Measurements from ENCODE around the gene IGFBP7.

Gene IGFBP7, protein sequence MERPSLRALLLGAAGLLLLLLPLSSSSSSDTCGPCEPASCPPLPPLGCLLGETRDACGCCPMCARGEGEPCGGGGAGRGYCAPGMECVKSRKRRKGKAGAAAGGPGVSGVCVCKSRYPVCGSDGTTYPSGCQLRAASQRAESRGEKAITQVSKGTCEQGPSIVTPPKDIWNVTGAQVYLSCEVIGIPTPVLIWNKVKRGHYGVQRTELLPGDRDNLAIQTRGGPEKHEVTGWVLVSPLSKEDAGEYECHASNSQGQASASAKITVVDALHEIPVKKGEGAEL

DNA sequence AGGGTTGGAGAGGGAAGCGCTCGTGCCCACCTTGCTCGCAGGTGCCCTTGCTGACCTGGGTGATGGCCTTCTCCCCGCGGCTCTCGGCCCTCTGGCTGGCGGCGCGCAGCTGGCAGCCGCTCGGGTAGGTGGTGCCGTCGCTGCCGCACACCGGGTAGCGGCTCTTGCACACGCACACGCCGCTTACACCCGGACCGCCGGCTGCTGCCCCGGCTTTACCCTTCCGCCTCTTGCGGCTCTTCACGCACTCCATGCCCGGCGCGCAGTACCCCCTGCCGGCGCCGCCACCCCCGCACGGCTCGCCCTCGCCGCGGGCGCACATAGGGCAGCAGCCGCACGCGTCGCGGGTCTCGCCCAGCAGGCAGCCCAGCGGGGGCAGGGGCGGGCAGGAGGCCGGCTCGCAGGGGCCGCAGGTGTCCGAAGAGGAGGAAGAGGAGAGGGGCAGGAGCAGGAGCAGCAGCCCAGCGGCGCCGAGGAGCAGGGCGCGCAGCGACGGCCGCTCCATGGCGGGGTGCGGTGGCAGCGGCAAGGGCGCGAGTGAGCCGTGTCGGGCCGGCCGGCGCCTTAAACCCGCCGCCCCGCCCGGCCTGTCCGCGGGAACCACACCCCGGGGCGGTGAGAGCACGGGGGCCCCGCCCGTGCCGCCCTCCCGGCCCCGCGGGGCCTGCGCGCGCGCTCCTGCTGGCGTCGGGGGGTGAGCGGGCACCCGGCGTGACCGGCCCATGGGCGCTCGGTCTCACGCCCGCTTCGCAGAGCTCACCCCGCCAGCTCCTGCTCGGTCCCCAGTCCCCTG, at the start of gene IGFBP7:
IGFBP7 (minus strand) TSS at position 539 of the 793 bp plus-strand sequence; CDS start at position 505, 34 bp downstream.
- no peak for DNase-seq (ENCODE audit: low read depth in 2 of 2)

GRCh38 chr4:57159866-57160265, 49.7 kb upstream of the IGFBP7 start:
- DNase-seq (ENCODE audit: low read depth in 2 of 2): no peak

DNA sequence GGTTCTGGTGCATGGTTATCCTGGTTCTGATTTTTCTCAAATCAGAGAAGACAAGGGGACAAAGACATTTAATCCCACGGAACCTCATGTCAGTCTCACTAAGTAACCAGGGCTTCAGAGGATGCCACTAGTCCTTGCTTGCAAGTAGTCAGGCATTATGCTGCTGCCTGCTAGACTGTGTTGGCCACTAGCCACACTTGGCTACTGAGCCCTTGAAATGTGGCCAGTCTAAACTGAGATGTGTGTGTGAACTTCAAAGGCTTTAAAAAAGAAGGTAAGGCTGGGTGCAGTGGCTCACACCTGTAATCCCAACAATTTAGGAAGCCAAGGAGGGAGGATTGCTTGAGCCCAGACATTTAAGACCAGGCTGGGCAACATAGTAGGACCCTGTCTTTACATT, 48.6 kb upstream of the IGFBP7 start:
- no peak for DNase-seq (ENCODE audit: low read depth in 2 of 2)

DNA sequence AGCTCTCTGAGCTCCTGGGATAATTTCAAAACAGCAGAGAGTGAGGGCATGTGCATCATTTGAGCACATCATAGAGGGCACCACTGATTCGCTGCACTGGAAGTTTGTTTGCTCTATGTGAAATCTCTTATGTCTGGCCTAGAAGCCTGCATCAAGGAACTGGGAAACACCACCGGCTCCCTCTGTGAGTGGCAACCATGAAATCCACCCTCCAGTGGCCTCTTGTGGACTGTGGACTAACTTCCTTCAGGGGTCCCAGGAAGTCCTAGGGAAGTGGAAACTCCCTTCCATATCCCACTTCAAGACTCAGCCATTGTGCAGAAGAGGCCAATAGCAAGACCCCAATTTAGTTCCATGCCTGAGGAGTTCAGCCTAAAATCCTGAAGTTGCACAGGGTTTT, 48.0 kb upstream of the IGFBP7 start:
- no peak for DNase-seq (ENCODE audit: low read depth in 2 of 2)

DNA sequence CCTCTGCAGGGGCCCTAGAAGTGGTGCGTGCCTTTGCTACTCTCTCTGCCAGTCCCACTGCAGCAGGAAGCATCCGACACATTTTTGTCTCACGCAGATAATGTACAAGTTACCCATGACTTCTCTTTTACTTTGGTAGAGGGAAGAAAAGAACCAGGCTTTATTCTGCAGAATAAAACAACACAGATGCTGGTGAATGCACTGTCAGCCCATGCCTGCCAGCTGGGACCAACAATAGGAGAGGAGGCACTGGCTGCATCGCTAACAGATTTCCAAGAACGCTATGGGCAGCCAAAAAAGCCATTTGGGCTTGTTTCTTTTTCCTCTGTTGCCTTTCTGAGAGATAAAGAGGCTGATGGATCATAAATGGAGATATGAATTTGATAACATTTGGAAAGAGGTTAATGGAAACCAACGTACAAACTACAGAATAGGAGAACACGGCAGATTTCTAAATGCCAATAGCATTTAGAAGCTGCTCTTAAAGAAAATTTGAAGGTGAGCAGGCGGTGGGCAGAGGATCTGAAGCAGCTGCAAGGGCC, 47.5 kb upstream of the IGFBP7 start:
- no peak for DNase-seq (ENCODE audit: low read depth in 2 of 2)

DNA sequence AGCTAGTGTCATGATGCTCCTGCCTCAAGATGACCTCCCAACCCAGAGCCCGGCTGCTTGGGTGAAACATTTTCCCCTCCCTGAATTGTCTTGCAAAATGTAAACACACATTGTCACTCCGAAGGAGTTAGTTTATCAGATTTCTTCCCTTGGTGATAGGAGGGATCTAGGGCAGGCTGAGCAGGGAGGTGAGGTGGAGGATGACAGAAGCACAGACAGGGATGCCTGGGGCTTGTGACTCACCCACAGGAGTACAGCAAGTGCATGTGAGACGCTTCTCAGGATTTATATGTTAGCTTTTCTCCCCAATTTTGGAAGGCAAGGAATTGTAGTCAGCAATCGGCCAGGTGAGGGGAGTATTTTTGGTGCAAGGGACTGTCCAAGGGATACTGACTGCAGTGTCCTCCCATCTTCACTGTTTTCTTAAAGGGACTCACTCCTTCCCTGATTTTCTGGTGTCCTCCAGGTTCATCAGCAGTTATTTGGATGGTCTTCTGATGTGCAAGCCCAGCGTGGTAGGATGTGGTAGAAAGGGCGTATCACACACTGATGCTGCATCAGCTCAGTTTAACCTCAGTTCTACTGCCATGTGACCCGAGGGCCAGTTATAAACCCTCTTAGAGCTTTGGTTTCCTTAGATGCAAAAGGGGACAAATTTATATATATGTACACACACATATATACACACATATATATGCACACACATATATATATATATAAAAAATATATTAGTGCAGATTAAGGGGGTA, 46.2 kb upstream of the IGFBP7 start:
- no peak for DNase-seq (ENCODE audit: low read depth in 2 of 2)

DNA sequence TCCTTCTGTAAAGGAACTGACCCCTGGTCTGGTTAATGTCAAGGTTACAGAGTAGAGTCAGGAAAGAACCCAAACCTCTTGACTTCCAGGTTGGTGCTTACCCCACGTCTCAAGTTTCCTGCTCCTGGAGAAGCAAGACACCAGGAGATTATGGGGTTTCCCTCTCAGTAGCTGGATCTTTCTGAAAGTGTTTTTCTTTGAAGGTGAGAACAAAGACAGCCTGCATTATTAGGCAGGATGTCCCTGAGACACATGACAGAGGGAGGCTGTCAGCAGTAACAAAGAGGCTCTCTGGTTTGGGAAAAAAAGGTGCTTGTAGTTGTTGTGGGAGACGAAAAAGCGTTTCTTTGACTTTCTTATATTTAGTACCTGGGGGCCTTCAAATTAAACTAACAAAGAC, 44.7 kb upstream of the IGFBP7 start:
- DNase-seq (ENCODE audit: low read depth in 2 of 2): no peak

DNA sequence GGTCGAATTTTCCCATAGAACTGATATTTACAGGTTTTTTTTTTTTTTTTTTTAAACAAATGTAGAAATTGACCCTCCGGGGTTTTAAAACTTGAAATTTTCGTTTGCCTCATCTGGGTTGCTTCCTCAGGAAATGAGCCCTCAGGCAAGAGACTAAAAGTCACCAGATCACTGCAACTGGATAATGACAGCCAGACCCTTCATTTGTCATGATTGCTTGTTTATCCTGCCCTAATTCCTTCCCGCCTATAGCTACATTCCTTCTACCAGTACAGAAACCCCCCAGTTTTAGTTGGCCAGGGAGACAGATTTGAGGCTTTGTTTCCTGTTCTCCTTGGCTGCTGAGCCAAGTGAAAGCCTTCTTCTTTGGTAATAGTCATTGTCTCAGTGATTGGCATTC, 44.0 kb upstream of the IGFBP7 start:
- no peak for DNase-seq (ENCODE audit: low read depth in 2 of 2)

DNA sequence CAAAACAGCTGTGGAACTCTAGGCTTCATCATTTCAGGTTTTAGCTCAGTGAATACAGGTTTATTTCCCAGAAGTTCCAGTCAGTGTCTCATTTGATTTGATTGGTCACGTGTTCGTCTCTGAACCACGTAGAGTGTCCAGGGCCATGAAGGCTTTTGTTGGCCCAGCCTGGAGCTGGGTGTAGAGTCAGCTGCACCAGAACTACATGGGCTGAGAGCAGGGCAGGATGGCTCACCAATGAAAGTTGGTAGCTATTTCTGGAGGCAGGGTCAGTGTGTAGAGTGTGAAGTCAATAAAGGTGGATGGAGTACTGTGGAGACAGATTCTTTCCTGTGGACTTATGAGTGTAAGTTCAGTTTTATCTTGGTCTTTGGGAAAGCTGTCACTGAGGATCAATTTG, 43.0 kb upstream of the IGFBP7 start:
- no peak for DNase-seq (ENCODE audit: low read depth in 2 of 2)

DNA sequence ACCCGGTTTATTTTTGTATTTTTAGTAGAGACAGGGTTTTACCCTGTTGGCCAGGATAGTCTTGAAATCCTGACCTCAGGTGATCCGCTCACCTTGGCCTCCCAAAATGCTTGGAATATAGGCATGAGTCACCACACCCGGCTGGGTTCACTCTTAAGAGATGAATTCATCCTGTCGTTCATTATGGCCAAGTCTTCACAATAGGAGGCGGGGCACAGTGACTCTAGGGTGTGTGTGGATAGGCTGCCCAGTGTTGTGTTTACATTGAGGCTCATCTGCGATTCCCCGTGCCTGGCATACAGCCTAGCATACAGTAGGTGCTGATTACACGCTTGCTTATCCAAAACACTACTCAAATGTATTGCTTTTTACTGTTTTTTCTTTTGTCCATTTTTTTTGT, 41.3 kb upstream of the IGFBP7 start:
- DNase-seq (ENCODE audit: low read depth in 2 of 2): no peak

DNA sequence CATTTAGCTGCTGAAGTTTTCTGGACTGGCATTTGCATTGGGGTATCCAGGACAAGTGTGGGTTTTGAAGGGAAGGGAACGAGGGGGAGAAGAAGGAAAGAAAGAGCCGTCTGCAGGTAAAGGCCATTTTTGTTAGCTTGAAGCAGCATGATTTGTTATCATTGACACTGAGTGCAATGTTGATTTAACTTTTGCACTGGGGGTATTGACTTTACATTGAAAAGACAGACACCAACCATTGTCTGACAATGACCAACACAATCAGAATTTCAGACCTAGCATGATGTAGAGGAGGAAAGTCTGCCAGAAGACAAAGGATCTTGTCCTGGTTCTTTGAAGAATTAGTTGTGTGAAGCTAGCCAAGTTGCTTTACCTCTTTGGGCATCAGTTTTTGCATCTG, 39.6 kb upstream of the IGFBP7 start:
- DNase-seq (ENCODE audit: low read depth in 2 of 2): no peak

DNA sequence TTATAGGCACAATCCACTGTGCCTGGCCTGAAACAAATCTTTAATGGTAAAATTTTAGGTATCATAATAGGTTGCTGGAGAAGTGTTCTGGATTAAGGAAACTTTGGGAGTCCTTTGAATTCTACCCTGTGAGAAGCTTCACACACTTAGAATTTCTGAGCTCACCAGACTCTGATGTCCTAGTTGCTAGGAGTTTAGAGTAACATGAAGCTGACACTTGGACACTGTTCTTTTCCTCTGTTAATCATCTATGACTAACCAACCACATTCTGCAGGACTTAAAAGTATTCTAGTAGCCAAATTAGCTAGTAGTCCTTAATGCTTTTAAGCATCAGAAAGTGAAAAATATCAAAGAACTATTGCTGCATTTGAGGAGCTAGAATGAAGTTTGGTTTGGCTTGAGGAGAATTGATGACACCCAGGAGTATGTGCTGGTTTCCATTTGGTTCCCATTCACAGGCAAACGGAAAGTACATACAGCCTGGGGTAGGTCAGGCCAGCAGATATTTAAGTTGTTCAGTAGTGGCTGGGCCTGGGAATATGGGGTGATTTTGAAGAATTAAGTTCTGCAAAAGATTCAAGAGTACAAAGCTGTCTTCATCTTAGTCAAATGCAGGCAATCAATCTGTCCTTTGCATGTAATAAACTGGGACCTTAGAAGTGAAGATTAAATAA, 38.8 kb upstream of the IGFBP7 start:
- DNase-seq (ENCODE audit: low read depth in 2 of 2): no peak

DNA sequence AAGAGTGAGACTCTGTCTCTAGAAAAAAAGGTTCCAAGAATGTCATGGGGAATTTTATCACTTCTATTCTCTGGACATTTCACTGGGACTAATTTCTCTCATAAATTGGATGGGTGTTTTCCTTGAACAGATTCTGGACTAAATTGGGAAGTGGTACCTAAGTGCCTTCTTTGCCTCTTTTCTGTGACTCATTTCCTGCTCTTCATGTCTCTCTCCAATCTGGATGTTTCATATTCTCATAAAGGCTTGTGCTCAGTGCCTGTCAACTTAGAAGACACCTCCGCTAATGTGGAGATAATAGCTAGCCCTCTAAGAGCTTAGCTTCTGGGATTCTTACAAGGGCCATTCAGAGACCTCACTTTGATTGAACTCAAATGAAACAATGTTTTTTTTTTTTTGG, 38.0 kb upstream of the IGFBP7 start:
- no peak for DNase-seq (ENCODE audit: low read depth in 2 of 2)

DNA sequence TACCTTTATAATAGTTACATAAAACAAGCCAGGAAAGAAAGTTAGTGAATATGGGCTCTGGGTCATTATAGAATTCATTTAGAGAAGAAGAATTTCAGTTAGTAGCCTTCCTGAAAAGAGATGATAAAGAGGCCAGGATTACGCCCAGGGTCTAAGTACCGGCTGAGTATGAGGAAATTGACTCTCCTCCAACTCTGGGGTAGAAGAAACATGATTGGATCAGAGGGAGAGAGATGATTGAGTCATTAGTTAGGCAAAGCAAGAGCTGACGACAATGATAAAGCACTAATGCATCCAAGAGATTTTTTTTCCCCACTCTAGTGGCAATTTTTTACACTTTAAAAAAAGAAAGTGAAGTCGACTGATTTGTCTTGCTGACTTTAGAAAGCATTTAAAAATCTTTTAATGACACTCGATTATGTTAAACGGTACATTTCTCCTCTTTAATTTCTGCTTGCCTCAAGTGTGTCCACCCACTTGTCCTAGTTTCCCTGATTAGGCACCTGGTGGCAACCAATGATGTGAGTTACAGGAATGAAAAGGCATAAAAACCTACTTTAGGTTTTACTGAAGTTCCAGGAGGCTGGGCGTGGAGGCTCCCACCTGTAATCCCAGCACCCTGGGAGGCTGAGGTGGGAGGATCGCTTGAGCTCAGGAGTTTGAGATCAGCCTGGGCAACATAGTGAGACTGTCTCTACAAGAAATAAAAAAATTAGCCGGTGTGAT, 37.3 kb upstream of the IGFBP7 start:
- no peak for DNase-seq (ENCODE audit: low read depth in 2 of 2)

DNA sequence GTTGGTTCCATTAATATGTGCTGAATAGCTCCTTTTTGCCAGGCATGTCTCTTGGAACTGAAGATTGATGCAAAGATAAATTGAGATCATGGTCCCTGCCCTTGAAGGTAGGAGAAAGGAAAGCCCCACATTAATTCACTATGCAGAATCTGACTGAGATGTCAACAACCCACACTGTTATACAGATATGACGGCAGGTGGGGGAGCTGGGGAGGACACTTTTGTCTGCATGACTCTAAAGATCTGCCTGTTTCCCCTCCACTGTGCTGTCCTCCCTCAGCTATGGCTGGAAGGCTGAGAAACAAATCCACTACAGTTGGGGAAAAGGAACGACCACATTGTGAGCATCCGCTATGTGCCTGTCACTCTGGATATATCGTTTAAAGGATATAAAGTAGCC, 36.3 kb upstream of the IGFBP7 start:
- DNase-seq (ENCODE audit: low read depth in 2 of 2): no peak

- DNase-seq (ENCODE audit: low read depth in 2 of 2): no peak
These were observed 34.3 kb upstream of the IGFBP7 start for GRCh38 chr4:57144466-57144865.

DNA sequence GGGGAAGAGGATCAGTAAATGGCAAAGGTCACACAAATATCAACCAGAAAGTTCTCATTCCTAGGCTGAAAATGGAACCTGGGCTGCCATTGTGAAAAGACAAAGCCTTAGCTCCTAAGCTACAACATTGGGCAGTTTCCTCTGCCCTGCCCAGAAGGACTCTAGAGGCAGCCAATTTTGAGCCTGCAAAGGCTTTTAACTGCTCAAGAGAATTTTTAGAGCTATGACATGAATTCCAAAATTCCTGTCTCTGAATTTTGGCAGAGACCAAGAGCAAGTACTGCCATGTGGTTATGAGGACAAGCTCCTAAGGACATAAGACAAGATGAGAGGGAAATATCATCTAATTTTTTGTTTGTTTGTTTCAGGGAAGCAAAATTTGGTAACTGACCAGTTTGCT, 29.6 kb upstream of the IGFBP7 start:
- no peak for DNase-seq (ENCODE audit: low read depth in 2 of 2)

GRCh38 chr4:57137261-57137660, 27.1 kb upstream of the IGFBP7 start:
- DNase-seq (ENCODE audit: low read depth in 2 of 2): no peak

GRCh38 chr4:57136281-57136680, 26.1 kb upstream of the IGFBP7 start:
- no peak for DNase-seq (ENCODE audit: low read depth in 2 of 2)

DNA sequence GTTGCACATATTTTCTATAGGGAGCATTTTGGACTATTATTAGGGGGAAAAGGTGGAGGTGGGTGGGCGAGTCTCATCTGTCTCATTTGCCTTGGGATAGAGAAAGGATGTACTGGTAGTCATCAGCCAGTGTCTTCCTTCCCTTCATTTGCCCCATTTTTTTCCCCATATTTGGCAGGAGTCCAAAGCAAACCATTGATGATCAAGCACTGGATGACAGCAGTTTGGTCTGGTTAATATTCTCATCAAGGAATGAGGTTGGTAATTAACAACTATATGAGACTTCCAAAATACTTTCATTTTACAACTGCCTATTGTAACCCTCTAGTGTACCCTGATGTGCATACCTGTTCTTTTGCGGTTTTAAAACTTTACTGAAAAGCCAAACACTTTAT, 22.6 kb upstream of the IGFBP7 start:
- DNase-seq (ENCODE audit: low read depth in 2 of 2): no peak

Data from stimulated activated CD8-positive, alpha-beta memory T cell treated with anti-CD3 and anti-CD28 coated beads, Interleukin-15, amount 100 ng/mL, for 4 hours (primary cell).